Left renal pelvis (tissue), 4 donors: Measurements from ENCODE around the gene ZMYND8. TPM values are rescaled to one million over a fixed set of nuclear protein-coding genes. Genes with fewer than 3 reads are reported as not detected.

Source experiments
- DNase-seq, 4 donors: peaks; one replicate each; pipeline ENCODE4 v3.0.0-alpha.2; 2013; ENCODE audit warnings: low read depth in 4 of 4, low spot score in 3 of 4
- polyA plus RNA-seq, 4 donors: library from polyadenylated mRNA; unstranded; fragments of 120-200 nt; gene quantifications; one replicate each; pipeline ENCODE4 v1.2.1, GENCODE V29; 2013; ENCODE audit not compliant: insufficient read length in 4 of 4

Gene ZMYND8
- polyA plus RNA-seq, 4 donors: 35.3 to 45.0 (median 42.8) TPM

DNA sequence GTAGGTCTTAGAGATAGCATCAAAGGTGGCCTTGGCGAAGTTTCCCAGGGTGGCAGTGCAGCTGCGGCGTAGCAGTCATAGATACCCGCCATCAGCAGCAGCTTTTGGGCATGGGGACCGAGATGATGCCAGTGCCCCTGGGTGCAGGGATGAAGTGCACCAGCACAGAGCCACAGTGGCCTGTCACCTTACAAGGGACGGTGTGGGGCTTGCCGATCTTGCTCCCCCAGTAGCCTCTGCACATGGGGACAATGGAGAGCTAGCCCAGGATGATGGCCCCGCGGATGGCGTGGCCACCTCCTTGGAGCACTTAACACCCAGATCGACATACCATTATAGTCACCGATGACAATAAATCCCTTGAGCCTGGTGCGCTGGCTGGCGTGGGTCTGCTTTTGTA, 195.5 kb downstream of the ZMYND8 start:
- no peak for DNase-seq

- no peak for DNase-seq
These were observed 196.3 kb downstream of the ZMYND8 start for GRCh38 chr20:47160240-47160639.

Other genes starting within 250 kb of the ZMYND8 start
- 10 to 100 TPM; 37.1 to 39.3 (median 38.4) TPM for gene NCOA3, start 145.2 kb upstream of the ZMYND8 start, polyA plus RNA-seq